ENCODE results near the gene RIOK1. TPM values are rescaled to one million over a fixed set of nuclear protein-coding genes. Genes with fewer than 3 reads are reported as not detected.
"Not testable (repeated sequence)": the region's sequence is repeated elsewhere in the genome, so short reads cannot be mapped to it uniquely, and the experiment has no call there.

Gene RIOK1
- total RNA-seq, 1 experiment from 2014 or later: 39.0 TPM

DNA sequence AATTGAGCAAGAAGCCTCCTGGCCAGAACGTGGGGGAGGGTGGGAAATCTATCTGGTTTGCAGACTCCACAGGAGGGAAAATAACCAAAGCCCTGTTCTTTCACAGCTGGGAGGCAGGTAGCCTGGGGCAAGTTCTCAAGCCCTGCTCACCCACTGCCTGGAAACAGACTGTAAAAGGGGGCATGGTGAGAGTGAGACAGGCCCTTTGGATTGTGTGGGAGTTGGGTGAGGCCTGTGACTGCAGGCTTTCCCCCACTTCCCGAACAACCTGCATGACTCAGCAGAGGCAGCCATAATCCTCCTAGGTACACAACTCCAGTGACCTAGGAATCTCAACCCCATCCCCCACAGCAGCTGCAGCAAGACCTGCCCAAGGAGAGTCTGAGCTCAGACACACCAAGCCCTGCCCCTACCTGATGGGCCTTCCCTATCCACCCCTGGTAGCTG lies 42.0 kb upstream of the RIOK1 start:
- H4K20me1 ChIP-seq (ENCODE audit: insufficient read depth); DNase-seq (ENCODE audit: low read depth, low spot score); BruUV-seq (replicated peaks); intact Hi-C loops (cut with micrococcal nuclease); H3K36me3 ChIP-seq (ENCODE audit: control insufficient read depth in 1 of 2, insufficient read depth in 2 of 2, low read length in 2 of 2); POLR2A ChIA-PET; CTCF ChIA-PET; H3K9me3 ChIP-seq (ENCODE audit: control insufficient read depth in 1 of 2, insufficient read depth in 1 of 2, low read depth in 1 of 2, low read length in 2 of 2); H3K79me2 ChIP-seq (ENCODE audit: insufficient read depth, low read length); H3K4me3 ChIP-seq (replicated peaks in 1 of 2; ENCODE audit: low read depth in 1 of 2, low read length in 2 of 2); H3K27me3 ChIP-seq (ENCODE audit: insufficient read depth, low read length); H3K9me2 ChIP-seq (ENCODE audit: insufficient read depth): not testable (repeated sequence)
- H3K27ac ChIP-seq (ENCODE audit: low read depth, low read length): peak overlapping the region; percentile 61
- H3K4me1 ChIP-seq (ENCODE audit: control insufficient read depth in 1 of 2, insufficient read depth in 2 of 2, low read length in 2 of 2): peaks cover 6 to 16% of the 10 kb centered on the region in 2 experiments; a peak in 3 of 4 replicates
- H3K4me2 ChIP-seq (ENCODE audit: low read length): peak overlapping the region; percentile 52
- peak overlapping the region; percentile 86 for H2AFZ ChIP-seq (ENCODE audit: low read depth, low read length, poor library complexity, severe bottlenecking)
- RAD21 ChIA-PET (ENCODE audit: low non-redundant PET in 1 of 2, low total read pairs in 2 of 2, uncharacterized antibody in 2 of 2, unreplicated experiment in 2 of 2): interaction anchor here in 1 of 2 experiments (0.6 kb wide), 1 partner anchor 32 kb away, joined by 7 read pairs; no protein-coding TSS in a partner anchor
- TF ChIP-seq JUND (IDR thresholded peaks at IDR 0.05) (peak; percentile 36; the same call in 1 of the 2 replicates), POLR2AphosphoS5 (IDR thresholded peaks at IDR 0.05; ENCODE audit: low read depth, low read length) (peak; percentile 22; the same call in 1 of the 2 replicates), ZFX (IDR thresholded peaks at IDR 0.05) (peak; percentile 50; the same call in 1 of the 2 replicates), EGR1 (IDR thresholded peaks at IDR 0.05; ENCODE audit: low read depth) (peak; percentile 66)
- peak; percentile 70 for ATAC-seq
- peak overlapping the region; percentile 38 for H3K9ac ChIP-seq (ENCODE audit: low read length)

DNA sequence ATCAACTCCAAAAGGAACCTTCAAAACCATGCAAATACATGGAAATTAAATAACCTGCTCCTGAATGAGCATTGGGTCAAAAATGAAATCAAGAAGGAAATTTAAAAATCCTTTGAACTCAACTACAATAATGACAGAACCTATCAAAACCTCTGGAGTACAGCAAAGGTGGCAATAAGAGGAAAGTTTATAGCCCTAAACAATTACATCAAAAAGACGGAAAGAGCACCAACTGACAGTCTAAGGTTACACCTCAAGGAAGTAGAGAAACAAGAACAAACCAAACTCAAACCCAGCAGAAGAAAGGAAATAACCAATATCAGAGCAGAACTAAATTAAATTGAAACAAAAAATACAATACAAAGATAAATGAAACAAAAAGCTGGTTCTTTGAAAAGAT lies 39.0 kb upstream of the RIOK1 start:
- H3K27me3 ChIP-seq (ENCODE audit: insufficient read depth, low read length); H3K79me2 ChIP-seq (ENCODE audit: insufficient read depth, low read length); CTCF ChIA-PET; RAD21 ChIA-PET (ENCODE audit: low non-redundant PET in 1 of 2, low total read pairs in 2 of 2, uncharacterized antibody in 2 of 2, unreplicated experiment in 2 of 2); H3K4me3 ChIP-seq (replicated peaks in 1 of 2; ENCODE audit: low read depth in 1 of 2, low read length in 2 of 2); H3K9me2 ChIP-seq (ENCODE audit: insufficient read depth); DNase-seq (ENCODE audit: low read depth, low spot score); POLR2A ChIA-PET; ATAC-seq; H4K20me1 ChIP-seq (ENCODE audit: insufficient read depth); H2AFZ ChIP-seq (ENCODE audit: low read depth, low read length, poor library complexity, severe bottlenecking); H3K9ac ChIP-seq (ENCODE audit: low read length); H3K27ac ChIP-seq (ENCODE audit: low read depth, low read length); H3K36me3 ChIP-seq (ENCODE audit: control insufficient read depth in 1 of 2, insufficient read depth in 2 of 2, low read length in 2 of 2); H3K9me3 ChIP-seq (ENCODE audit: control insufficient read depth in 1 of 2, insufficient read depth in 1 of 2, low read depth in 1 of 2, low read length in 2 of 2); BruUV-seq (replicated peaks); intact Hi-C loops (cut with micrococcal nuclease); H3K4me2 ChIP-seq (ENCODE audit: low read length): not testable (repeated sequence)
- H3K4me1 ChIP-seq (ENCODE audit: control insufficient read depth in 1 of 2, insufficient read depth in 2 of 2, low read length in 2 of 2): peaks cover 6 to 14% of the 10 kb centered on the region in 2 experiments; a peak in 3 of 4 replicates

DNA sequence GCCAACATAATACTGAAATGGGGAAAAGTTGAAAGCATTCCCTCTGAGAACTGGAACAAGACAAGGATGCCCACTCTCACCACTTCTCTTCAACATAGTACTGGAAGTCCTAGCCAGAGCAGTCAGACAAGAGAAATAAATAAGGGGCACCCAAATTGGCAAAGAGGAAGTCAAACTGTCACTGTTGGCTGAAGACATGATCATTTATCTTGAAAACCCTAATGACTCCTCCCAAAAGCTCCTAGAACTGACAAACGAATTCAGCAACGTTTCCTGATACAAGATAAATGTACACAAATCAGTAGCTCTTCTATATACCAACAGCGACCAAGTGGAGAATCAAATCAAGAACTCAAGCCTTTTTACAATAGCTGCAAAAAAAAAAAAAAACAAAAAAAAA lies 37.7 kb upstream of the RIOK1 start:
- H3K4me1 ChIP-seq (ENCODE audit: control insufficient read depth in 1 of 2, insufficient read depth in 2 of 2, low read length in 2 of 2): peaks cover 6 to 14% of the 10 kb centered on the region in 2 experiments; a peak in 3 of 4 replicates
- H3K4me3 ChIP-seq (replicated peaks in 1 of 2; ENCODE audit: low read depth in 1 of 2, low read length in 2 of 2); POLR2A ChIA-PET; H3K9ac ChIP-seq (ENCODE audit: low read length); DNase-seq (ENCODE audit: low read depth, low spot score); H2AFZ ChIP-seq (ENCODE audit: low read depth, low read length, poor library complexity, severe bottlenecking); H3K79me2 ChIP-seq (ENCODE audit: insufficient read depth, low read length); intact Hi-C loops (cut with micrococcal nuclease); H3K9me2 ChIP-seq (ENCODE audit: insufficient read depth); H4K20me1 ChIP-seq (ENCODE audit: insufficient read depth); BruUV-seq (replicated peaks); H3K4me2 ChIP-seq (ENCODE audit: low read length); H3K9me3 ChIP-seq (ENCODE audit: control insufficient read depth in 1 of 2, insufficient read depth in 1 of 2, low read depth in 1 of 2, low read length in 2 of 2); H3K36me3 ChIP-seq (ENCODE audit: control insufficient read depth in 1 of 2, insufficient read depth in 2 of 2, low read length in 2 of 2); H3K27me3 ChIP-seq (ENCODE audit: insufficient read depth, low read length); RAD21 ChIA-PET (ENCODE audit: low non-redundant PET in 1 of 2, low total read pairs in 2 of 2, uncharacterized antibody in 2 of 2, unreplicated experiment in 2 of 2); CTCF ChIA-PET; ATAC-seq; H3K27ac ChIP-seq (ENCODE audit: low read depth, low read length): not testable (repeated sequence)
